GM12865 (cell line): ENCODE data around the gene BET1.
"Not testable (repeated sequence)": the region's sequence is repeated elsewhere in the genome, so short reads cannot be mapped to it uniquely, and the experiment has no call there.

Experiments used
- DNase-seq: peaks from one replicate; pipeline ENCODE4 v3.0.0; 2010; ENCODE audit warnings: low read depth
- H3K4me3 ChIP-seq: 2 replicates; pipeline ENCODE4 v1.5.1; 2011; ENCODE audit warnings: mild to moderate bottlenecking, low read depth, low read length, control low read depth
- TF ChIP-seq, protein P1 (sequence below): IDR thresholded peaks from 2 replicates; pipeline ENCODE4 v1.5.1; 2011; ENCODE audit warnings: low read length, control low read depth, low read depth, inconsistent platforms; ENCODE audit not compliant: insufficient read depth; ENCODE audit errors: missing control alignments

Gene BET1

GRCh38 chr7:94039368-94040035, 35.3 kb upstream of the BET1 start:
- H3K4me3 ChIP-seq: no peak overlapping the region
- TF ChIP-seq, protein P1, sequence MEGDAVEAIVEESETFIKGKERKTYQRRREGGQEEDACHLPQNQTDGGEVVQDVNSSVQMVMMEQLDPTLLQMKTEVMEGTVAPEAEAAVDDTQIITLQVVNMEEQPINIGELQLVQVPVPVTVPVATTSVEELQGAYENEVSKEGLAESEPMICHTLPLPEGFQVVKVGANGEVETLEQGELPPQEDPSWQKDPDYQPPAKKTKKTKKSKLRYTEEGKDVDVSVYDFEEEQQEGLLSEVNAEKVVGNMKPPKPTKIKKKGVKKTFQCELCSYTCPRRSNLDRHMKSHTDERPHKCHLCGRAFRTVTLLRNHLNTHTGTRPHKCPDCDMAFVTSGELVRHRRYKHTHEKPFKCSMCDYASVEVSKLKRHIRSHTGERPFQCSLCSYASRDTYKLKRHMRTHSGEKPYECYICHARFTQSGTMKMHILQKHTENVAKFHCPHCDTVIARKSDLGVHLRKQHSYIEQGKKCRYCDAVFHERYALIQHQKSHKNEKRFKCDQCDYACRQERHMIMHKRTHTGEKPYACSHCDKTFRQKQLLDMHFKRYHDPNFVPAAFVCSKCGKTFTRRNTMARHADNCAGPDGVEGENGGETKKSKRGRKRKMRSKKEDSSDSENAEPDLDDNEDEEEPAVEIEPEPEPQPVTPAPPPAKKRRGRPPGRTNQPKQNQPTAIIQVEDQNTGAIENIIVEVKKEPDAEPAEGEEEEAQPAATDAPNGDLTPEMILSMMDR: no peak
- no peak for DNase-seq

DNA sequence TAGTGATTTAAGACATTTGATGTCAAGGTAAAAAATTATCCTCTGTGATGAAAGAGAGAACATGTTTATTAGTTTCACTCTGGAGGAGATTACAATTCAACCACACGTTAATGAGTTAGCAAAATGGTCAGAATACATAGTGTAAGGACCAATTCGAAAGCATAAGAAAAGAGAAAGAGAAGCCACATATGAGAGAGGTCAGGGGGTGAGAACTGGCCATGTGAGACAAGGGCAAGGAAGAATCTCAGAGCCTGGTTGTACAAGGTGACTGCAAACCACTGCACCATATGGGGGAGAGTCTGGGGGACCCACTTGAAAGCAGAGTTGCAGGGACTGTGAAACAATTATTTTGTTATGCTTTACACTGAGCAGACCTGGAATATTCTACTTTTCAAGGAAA, 27.7 kb upstream of the BET1 start:
- H3K4me3 ChIP-seq: no peak overlapping the region
- TF ChIP-seq, protein P1: no peak
- DNase-seq: no peak

DNA sequence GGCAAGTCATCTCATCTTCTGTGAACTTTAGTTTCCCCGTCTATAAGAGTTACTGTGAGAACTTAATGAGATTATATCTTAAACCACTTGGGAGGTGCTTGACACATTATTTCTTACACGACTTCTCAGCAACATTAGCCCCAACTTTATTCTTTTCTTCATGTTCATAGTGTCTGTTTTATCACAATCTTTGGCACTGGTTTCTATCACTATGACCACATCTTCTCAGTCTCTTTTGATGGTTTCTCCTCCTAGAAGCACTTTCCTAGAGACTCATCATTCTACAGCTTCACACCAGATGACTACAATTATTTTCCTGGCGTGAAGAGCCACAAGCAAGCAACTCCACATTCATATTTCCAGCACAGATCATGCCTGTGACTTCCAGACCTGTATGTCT, 26.5 kb upstream of the BET1 start:
- H3K4me3 ChIP-seq: no peak overlapping the region
- TF ChIP-seq, protein P1: no peak
- no peak for DNase-seq

GRCh38 chr7:94029976-94030375, 25.8 kb upstream of the BET1 start:
- no peak for DNase-seq
- TF ChIP-seq, protein P1: no peak
- H3K4me3 ChIP-seq: no peak overlapping the region

DNA sequence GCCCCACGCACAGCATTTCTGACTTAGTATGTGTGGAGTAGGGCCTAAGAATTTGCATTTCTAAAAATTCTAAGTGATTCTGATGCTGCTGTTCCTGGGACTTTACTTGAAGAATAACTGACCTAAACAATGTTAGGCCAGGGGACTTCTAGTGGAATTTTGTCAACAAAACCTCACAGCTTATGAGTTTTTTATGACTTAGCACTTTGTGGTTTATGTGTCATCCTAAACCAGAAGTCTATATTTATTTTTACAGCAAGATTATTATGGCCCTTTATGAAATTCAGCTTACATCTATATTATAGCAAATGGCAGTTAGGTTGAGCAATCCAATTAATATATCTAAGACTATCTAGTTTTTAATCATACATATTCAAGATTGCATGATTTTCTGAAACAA, 24.6 kb upstream of the BET1 start:
- DNase-seq: peak; percentile 31
- no peak overlapping the region for H3K4me3 ChIP-seq
- TF ChIP-seq, protein P1: no peak

DNA sequence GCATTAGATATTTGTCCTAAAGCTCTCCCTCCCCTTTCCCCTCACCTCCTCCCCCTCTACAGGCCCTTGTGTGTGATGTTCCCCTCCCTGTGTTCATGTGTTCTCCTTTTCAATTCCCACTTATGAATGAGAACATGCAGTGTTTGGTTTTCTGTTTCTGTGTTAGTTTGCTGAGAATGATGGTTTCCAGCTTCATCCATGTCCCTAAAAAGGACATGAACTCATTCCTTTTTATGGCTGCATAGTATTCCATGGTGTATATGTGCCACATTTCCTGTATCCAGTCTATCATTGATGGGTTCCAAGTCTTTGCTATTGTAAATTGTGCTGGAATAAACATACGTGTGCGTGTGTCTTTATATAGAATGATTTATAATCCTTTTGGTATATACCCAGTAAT, 22.5 kb upstream of the BET1 start:
- H3K4me3 ChIP-seq, DNase-seq: not testable (repeated sequence)

DNA sequence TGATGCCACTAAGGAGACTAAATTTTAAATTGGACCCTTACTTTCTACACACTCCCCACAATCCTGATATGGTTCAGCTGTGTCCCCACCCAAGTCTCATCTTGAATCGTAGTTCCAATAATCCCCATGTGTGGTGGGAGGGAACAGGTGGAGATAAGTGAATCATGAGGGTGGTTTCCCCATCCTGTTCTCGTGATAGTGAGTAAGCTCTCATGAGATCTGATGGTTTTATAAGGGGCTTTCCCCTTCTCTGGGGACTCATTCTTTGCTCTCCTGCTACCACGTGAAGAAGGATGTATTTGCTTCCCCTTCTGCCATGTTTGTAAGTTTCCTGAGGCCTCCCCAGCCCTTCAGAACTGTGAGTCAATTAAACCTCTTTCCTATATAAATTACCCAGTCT, 18.4 kb upstream of the BET1 start:
- peak; percentile 30 for DNase-seq
- TF ChIP-seq, protein P1: no peak
- no peak overlapping the region for H3K4me3 ChIP-seq
